Keratinocyte (primary cell): Measurements from ENCODE around the gene RASL10A. TPM values are rescaled to one million over a fixed set of nuclear protein-coding genes. Genes with fewer than 3 reads are reported as not detected.
A peak's percentile ranks its signal among the peaks of the same experiment; 100 is the strongest.

Experiments
- DNase-seq: peaks from one replicate; pipeline ENCODE4 v3.0.0-alpha.2; 2011; ENCODE audit warnings: low read depth, missing footprints, low spot score
- FAIRE-seq: peaks from 2 replicates; lab custom pipeline; 2011; peaks lifted over from hg19 to GRCh38; lab: Jason Lieb, UNC
- H2AFZ ChIP-seq: 2 replicates; pipeline ENCODE4 v1.6.0; 2012; ENCODE audit warnings: low read length, control low read depth, inconsistent platforms; ENCODE audit not compliant: control insufficient read depth
- H3K27ac ChIP-seq: 2 replicates; pipeline ENCODE4 v1.5.1; 2011; ENCODE audit warnings: low read length; ENCODE audit not compliant: control insufficient read depth, insufficient read depth
- H3K27me3 ChIP-seq: 3 replicates; pipeline ENCODE4 v1.6.0; 2011; ENCODE audit warnings: low read length; ENCODE audit not compliant: control insufficient read depth, insufficient read depth; ENCODE audit errors: extremely low read depth
- H3K36me3 ChIP-seq, 2 experiments: 2 replicates in 1 of 2; 3 replicates in 1 of 2; pipeline ENCODE4 v1.5.1; 2011; ENCODE audit warnings: low read length in 2 of 2, mild to moderate bottlenecking in 1 of 2; ENCODE audit not compliant: control insufficient read depth in 2 of 2, insufficient read depth in 2 of 2; ENCODE audit errors: extremely low read depth in 1 of 2
- H3K4me1 ChIP-seq: 3 replicates; pipeline ENCODE4 v1.5.1; 2011; ENCODE audit warnings: low read length; ENCODE audit not compliant: control insufficient read depth, insufficient read depth; ENCODE audit errors: extremely low read depth
- H3K4me2 ChIP-seq: 3 replicates; pipeline ENCODE4 v1.6.0; 2011; ENCODE audit warnings: low read depth, low read length; ENCODE audit not compliant: control insufficient read depth, insufficient read depth; ENCODE audit errors: extremely low read depth
- H3K4me3 ChIP-seq, 3 experiments: fragments of 200-600 bp in 1 of 3; sonication (generic) in 1 of 3; 2 replicates in 2 of 3; 3 replicates in 1 of 3; pipeline ENCODE4 v1.5.1; 2011 to 2016; ENCODE audit warnings: low read length in 3 of 3, mild to moderate bottlenecking in 3 of 3, control low read depth in 2 of 3, inconsistent platforms in 1 of 3, low read depth in 1 of 3, mixed read lengths in 1 of 3, mixed run types in 1 of 3, moderate library complexity in 1 of 3; ENCODE audit not compliant: control insufficient read depth in 2 of 3, insufficient read depth in 2 of 3; ENCODE audit errors: extremely low read depth in 1 of 3
- H3K79me2 ChIP-seq: 2 replicates; pipeline ENCODE4 v1.6.0; 2012; ENCODE audit warnings: low read length; ENCODE audit not compliant: control insufficient read depth, insufficient read depth
- H3K9ac ChIP-seq: 3 replicates; pipeline ENCODE4 v1.6.0; 2011; ENCODE audit warnings: low read length; ENCODE audit not compliant: control insufficient read depth, insufficient read depth; ENCODE audit errors: extremely low read depth
- H3K9me1 ChIP-seq: 3 replicates; pipeline ENCODE4 v1.6.0; 2011; ENCODE audit warnings: low read length; ENCODE audit not compliant: control insufficient read depth, insufficient read depth; ENCODE audit errors: extremely low read depth
- H3K9me3 ChIP-seq: 2 replicates; pipeline ENCODE4 v1.5.1; 2012; ENCODE audit warnings: low read depth, low read length; ENCODE audit not compliant: control insufficient read depth
- H4K20me1 ChIP-seq: 3 replicates; pipeline ENCODE4 v1.6.0; 2011; ENCODE audit warnings: low read length; ENCODE audit not compliant: control insufficient read depth, insufficient read depth; ENCODE audit errors: extremely low read depth
- CTCF ChIP-seq, 3 experiments: IDR thresholded peaks in 1 of 3; conservative IDR thresholded peaks in 1 of 3; optimal IDR thresholded peaks in 1 of 3; 2 replicates in 2 of 3; 3 replicates in 1 of 3; pipeline versions ENCODE3 to v1.5.1; 2011; ENCODE audit warnings: low read length in 3 of 3, mild to moderate bottlenecking in 3 of 3, moderate library complexity in 2 of 3, control low read depth in 1 of 3, inconsistent platforms in 1 of 3; ENCODE audit not compliant: insufficient read depth in 2 of 3; ENCODE audit errors: extremely low read depth in 1 of 3
- EZH2 ChIP-seq: IDR thresholded peaks from one replicate; pipeline ENCODE4 v1.6.1; 2012; ENCODE audit warnings: inconsistent platforms, mild to moderate bottlenecking, low read length, moderate library complexity
- dilution Hi-C: fragments of 300-500 bp; cut with MboI; formaldehyde crosslinking; loops from one replicate; pipeline ENCODE4 v1.7.0; 2020; ENCODE audit warnings: low sequenced_read_pairs; ENCODE audit not compliant: extremely low pct_ligation_motif_present
- polyA plus RNA-seq, 5 experiments: library from polyadenylated mRNA; depleted of rRNA in 3 of 5; stranded (reverse) in 3 of 5; stranded (forward) in 1 of 5; unstranded in 1 of 5; fragments of >200 nt; gene quantifications; 1 replicate in 1 of 5; 2 replicates in 3 of 5; 3 replicates in 1 of 5; pipeline versions ENCODE4 v1.2.1 to v1.2.3, GENCODE V29; 2011 to 2012; ENCODE audit warnings: missing spikeins in 2 of 5, low read depth in 1 of 5, low replicate concordance in 1 of 5

The RASL10A gene
- polyA plus RNA-seq, 1 donor (not counting 4 experiments of a cell fraction or from before 2014, with no cell fraction given) = not detected

GRCh38 chr22:29306175-29306834, 9.2 kb downstream of the RASL10A start, which contains the start of gene GAS2L1:
TSS of gene GAS2L1 (plus strand) at chr22:29306650. CDS start at chr22:29308106, 1,456 bp downstream.
- Histone ChIP-seq H3K9me1 (no peaks in the 10 kb centered on the region), H3K4me1 (peaks cover 42% of the 10 kb centered on the region), H3K27me3 (no peaks in the 10 kb centered on the region), H3K4me2 (peak within 1 kb of the TSS; percentile 97), H3K9me3 (no peaks in the 10 kb centered on the region), H3K79me2 (peaks cover 24% of the 10 kb centered on the region), H2AFZ (peak within 1 kb of the TSS; percentile 91), H3K9ac (peak within 1 kb of the TSS; percentile 79), H4K20me1 (peaks cover 3% of the 10 kb centered on the region), H3K27ac (peak within 1 kb of the TSS; percentile 81), H3K4me3 (peak within 1 kb of the TSS; percentile 74 to 80 (median 75)), H3K36me3 (peaks cover under 1 to 12% of the 10 kb centered on the region in 2 experiments)
- TF ChIP-seq CTCF (optimal IDR thresholded peaks at IDR 0.05 in 1 of 3, IDR thresholded peaks at IDR 0.05 in 1 of 3, conservative IDR thresholded peaks at IDR 0.05 in 1 of 3; ENCODE audit: extremely low read depth in 1 of 3, insufficient read depth in 2 of 3, low read length in 3 of 3) (peak in 2 of 3 experiments; percentile 74 to 80), EZH2 (no peak)
- dilution Hi-C loops = no loop called here
- FAIRE-seq = no peak
- no peak for DNase-seq

- Histone ChIP-seq H3K9ac (no peak overlapping the region), H3K36me3 (peaks cover 2 to 14% of the 10 kb centered on the region in 2 experiments), H3K9me3 (no peaks in the 10 kb centered on the region), H2AFZ (no peak overlapping the region), H3K4me1 (peaks cover 37% of the 10 kb centered on the region), H3K79me2 (peaks cover 24% of the 10 kb centered on the region), H3K27ac (no peak overlapping the region), H3K27me3 (no peaks in the 10 kb centered on the region), H3K4me3 (no peak overlapping the region), H3K9me1 (no peaks in the 10 kb centered on the region), H3K4me2 (peak overlapping the region; percentile 97), H4K20me1 (peaks cover 8% of the 10 kb centered on the region)
- FAIRE-seq (peak; percentile 63), DNase-seq (no peak)
- dilution Hi-C loops = no loop called here
- TF ChIP-seq CTCF (optimal IDR thresholded peaks at IDR 0.05 in 1 of 3, IDR thresholded peaks at IDR 0.05 in 1 of 3, conservative IDR thresholded peaks at IDR 0.05 in 1 of 3; ENCODE audit: extremely low read depth in 1 of 3, insufficient read depth in 2 of 3, low read length in 3 of 3) (no peak), EZH2 (no peak)
These were observed 9.7 kb downstream of the RASL10A start for GRCh38 chr22:29305836-29306174.
